Natural killer cell treated with Interleukin-12 subunit alpha and Interleukin-12 subunit beta and Interleukin-15 and Interleukin-18, amount 100 ng/mL, for 72 hours (primary cell): Measurements from ENCODE around the gene CD14. TPM values are rescaled to one million over a fixed set of nuclear protein-coding genes. Genes with fewer than 3 reads are reported as not detected.
"Not testable (repeated sequence)": the region's sequence is repeated elsewhere in the genome, so short reads cannot be mapped to it uniquely, and the experiment has no call there.

Experiments
- ATAC-seq, 2 donors: fragments of 150-1000 bp; cut with Tn5 transposase in 1 of 2; sonication (Bioruptor Pico), chemical (Tn5 transposase) in 1 of 2; 2 replicates each; pipeline ENCODE4 v1.10.0; 2021
- DNase-seq: peaks from one replicate; pipeline ENCODE4 v3.0.0; 2022; ENCODE audit warnings: low spot score
- H3K27ac Mint-ChIP-seq, 2 donors: 1 replicate in 1 of 2; 2 replicates in 1 of 2; pipeline ENCODE4 v1.8.0; 2022; ENCODE audit warnings: mixed read lengths in 2 of 2, mild to moderate bottlenecking in 1 of 2, moderate library complexity in 1 of 2
- H3K27me3 Mint-ChIP-seq, 2 donors: 1 replicate in 1 of 2; 2 replicates in 1 of 2; pipeline ENCODE4 v1.8.0; 2022; ENCODE audit warnings: mixed read lengths in 2 of 2
- H3K36me3 Mint-ChIP-seq: one replicate; pipeline ENCODE4 v1.8.0; 2022; ENCODE audit warnings: mixed read lengths
- H3K4me1 Mint-ChIP-seq, 2 donors: 1 replicate in 1 of 2; 2 replicates in 1 of 2; pipeline ENCODE4 v1.8.0; 2022; ENCODE audit warnings: low read depth in 2 of 2, mixed read lengths in 2 of 2, mild to moderate bottlenecking in 1 of 2
- H3K4me3 Mint-ChIP-seq: one replicate; pipeline ENCODE4 v1.8.0; 2022; ENCODE audit warnings: mixed read lengths
- H3K9me3 Mint-ChIP-seq: 2 replicates; pipeline ENCODE4 v1.8.0; 2022; ENCODE audit warnings: mixed read lengths
- total RNA-seq, 2 donors: library from RNA; stranded (reverse); gene quantifications; one replicate each; pipeline ENCODE4 v1.2.3, GENCODE V29; 2022

The CD14 gene
- total RNA-seq, 2 donors from 2014 or later: 0.92 to 1.00 TPM

- no peaks in the 10 kb centered on the region for H3K9me3 Mint-ChIP-seq
- DNase-seq (no peak), ATAC-seq (no peak)
- H3K27ac Mint-ChIP-seq: no peak overlapping the region
- H3K4me3 Mint-ChIP-seq: no peak overlapping the region
- H3K4me1 Mint-ChIP-seq: no peaks in the 10 kb centered on the region
- peaks cover 0 to 2% of the 10 kb centered on the region in 2 donors for H3K27me3 Mint-ChIP-seq
- no peaks in the 10 kb centered on the region for H3K36me3 Mint-ChIP-seq
Measured at GRCh38 chr5:140598836-140599235, 34.1 kb downstream of the CD14 start.

DNA sequence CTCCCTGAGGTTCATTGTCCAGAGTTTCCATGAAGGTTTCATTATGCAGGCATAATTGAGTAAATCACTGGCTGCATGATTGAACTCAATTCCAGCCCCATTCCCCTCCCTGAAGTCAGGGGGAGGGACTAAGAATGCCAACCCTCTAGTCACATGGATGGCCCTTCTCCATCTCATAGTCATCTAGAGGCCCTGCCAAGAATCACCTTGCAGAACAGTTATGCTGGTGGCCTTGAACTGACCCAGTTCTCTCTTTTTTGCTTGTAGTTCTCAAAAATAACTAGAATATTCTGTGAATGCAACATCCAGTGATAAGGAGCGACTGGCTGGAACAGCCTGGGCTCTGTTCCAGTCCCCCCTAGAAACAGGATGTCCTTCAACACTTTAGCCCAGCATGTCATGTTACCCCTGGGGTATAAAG is 36.6 kb downstream of the CD14 start:
- Mint-ChIP-seq H3K9me3 (no peaks in the 10 kb centered on the region), H3K27me3 (peaks cover 0 to 2% of the 10 kb centered on the region in 2 donors), H3K4me3 (no peak overlapping the region), H3K36me3 (no peaks in the 10 kb centered on the region), H3K4me1 (no peaks in the 10 kb centered on the region), H3K27ac (no peak overlapping the region)
- ATAC-seq (no peak), DNase-seq (no peak)

DNA sequence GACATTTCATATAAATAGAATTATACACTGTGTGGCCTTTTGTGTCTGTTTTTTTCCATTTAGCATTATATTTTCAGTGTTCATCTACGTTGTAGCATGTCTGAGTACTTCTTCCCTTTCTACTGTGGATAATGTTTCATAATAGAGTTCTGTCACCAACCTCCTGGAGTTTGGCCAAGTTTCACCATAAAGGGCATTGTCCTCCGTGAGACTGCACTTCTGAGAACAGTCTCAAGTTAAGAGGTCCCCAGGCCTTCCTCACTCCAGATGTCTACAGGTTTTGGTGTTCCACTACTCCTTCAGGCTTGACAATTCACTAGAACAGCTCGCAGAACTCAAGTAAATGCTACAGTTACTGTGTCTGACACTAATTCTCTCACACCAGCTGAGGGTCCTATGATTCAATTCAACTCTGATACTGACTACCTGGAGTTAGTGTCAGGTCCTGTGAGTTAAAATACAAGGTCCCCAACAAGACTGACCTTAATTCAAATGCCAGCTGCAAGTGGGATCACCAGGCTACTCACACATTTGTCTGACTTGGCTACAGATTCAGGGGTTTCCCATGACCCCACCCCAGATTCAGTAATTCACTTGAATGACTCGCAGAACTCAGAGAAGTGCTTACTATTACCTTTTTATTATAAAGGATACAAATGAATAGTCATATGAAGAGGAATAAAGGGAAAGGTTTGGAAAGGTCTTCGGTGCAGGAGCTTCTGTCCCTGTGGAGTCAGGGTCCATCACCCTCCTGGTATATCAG is 37.3 kb downstream of the CD14 start:
- Mint-ChIP-seq H3K9me3 (no peaks in the 10 kb centered on the region), H3K27me3 (peaks cover 0 to 2% of the 10 kb centered on the region in 2 donors), H3K27ac (no peak overlapping the region), H3K4me3 (no peak overlapping the region), H3K4me1 (no peaks in the 10 kb centered on the region), H3K36me3 (no peaks in the 10 kb centered on the region)
- DNase-seq (no peak), ATAC-seq (no peak)

DNA sequence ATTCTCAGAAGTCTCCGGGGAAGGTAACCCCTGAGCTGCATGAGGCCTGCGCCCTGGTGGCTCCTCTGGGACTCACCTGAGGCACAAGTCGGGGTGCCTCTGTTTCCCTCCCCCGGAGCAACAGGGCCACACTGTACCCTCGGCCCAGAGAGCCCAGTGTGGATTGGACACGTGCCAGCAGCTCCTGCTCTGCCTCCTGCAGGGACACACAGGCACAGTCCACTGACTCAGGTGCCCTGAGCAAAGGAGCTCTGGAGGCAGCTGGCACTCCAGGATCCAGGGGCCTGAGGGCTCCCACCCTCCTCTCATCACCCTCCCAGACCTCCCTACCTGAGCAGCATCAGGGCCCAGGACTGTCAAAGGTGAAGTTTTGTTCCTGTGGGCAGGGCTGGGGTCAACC is 38.8 kb downstream of the CD14 start:
- H3K36me3 Mint-ChIP-seq: no peaks in the 10 kb centered on the region

GRCh38 chr5:140593070-140593469 is 39.9 kb downstream of the CD14 start:
- ATAC-seq, H3K36me3 Mint-ChIP-seq, H3K4me3 Mint-ChIP-seq, H3K4me1 Mint-ChIP-seq, H3K27ac Mint-ChIP-seq, H3K9me3 Mint-ChIP-seq, H3K27me3 Mint-ChIP-seq, DNase-seq: not testable (repeated sequence)

More for the DNA sequence above, 38.8 kb downstream of the CD14 start:
- DNase-seq: no peak
- Mint-ChIP-seq H3K4me3 (no peak overlapping the region), H3K4me1 (no peaks in the 10 kb centered on the region), H3K9me3 (no peaks in the 10 kb centered on the region), H3K27ac (no peak overlapping the region), H3K27me3 (peaks cover 0 to 3% of the 10 kb centered on the region in 2 donors)
- ATAC-seq: peak in 1 of 2 donors; percentile 46

GRCh38 chr5:140591747-140592372 is 41.1 kb downstream of the CD14 start:
- Mint-ChIP-seq H3K4me3 (no peak overlapping the region), H3K36me3 (no peaks in the 10 kb centered on the region), H3K9me3 (no peaks in the 10 kb centered on the region), H3K27me3 (peaks cover 0 to 3% of the 10 kb centered on the region in 2 donors), H3K27ac (no peak overlapping the region), H3K4me1 (no peaks in the 10 kb centered on the region)
- no peak for DNase-seq
- peak in 1 of 2 donors; percentile 11 for ATAC-seq

DNA sequence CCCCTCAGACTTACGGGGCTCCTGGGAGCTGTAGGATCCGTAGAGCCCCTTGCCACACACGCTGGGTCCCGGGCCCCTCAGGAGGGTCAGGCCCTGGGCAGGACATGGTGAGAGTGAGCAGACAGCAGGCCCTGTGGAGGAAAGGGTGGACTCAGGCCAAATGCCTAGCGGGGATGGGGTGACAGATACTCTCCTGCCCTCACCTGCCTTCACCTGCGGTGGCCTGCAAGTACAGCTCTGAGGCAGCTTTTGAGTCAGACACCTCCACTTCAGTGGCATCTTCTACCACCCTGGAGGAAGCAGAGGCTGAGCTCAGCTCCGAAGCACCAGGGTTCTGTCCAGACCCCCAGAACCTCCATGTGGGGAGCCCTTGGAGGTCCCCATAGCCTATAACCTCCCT is 42.1 kb downstream of the CD14 start:
- H3K4me3 Mint-ChIP-seq: no peak overlapping the region
- H3K9me3 Mint-ChIP-seq: no peaks in the 10 kb centered on the region
- H3K27ac Mint-ChIP-seq: no peak overlapping the region
- no peak for DNase-seq
- no peaks in the 10 kb centered on the region for H3K4me1 Mint-ChIP-seq
- no peak for ATAC-seq
- H3K36me3 Mint-ChIP-seq: no peaks in the 10 kb centered on the region
- peaks cover 0 to 7% of the 10 kb centered on the region in 2 donors for H3K27me3 Mint-ChIP-seq

- no peak for ATAC-seq
- Mint-ChIP-seq H3K27ac (no peak overlapping the region), H3K9me3 (no peaks in the 10 kb centered on the region), H3K4me1 (no peaks in the 10 kb centered on the region), H3K36me3 (no peaks in the 10 kb centered on the region), H3K27me3 (peaks cover 0 to 10% of the 10 kb centered on the region in 2 donors), H3K4me3 (no peak overlapping the region)
- no peak for DNase-seq
Measured at GRCh38 chr5:140588311-140589070, 44.5 kb downstream of the CD14 start.

GRCh38 chr5:140587495-140587894 is 45.5 kb downstream of the CD14 start:
- no peaks in the 10 kb centered on the region for H3K36me3 Mint-ChIP-seq
- DNase-seq: no peak
- peaks cover 0 to 15% of the 10 kb centered on the region in 2 donors for H3K27me3 Mint-ChIP-seq
- no peaks in the 10 kb centered on the region for H3K9me3 Mint-ChIP-seq
- no peak for ATAC-seq
- H3K4me3 Mint-ChIP-seq: no peak overlapping the region
- no peak overlapping the region for H3K27ac Mint-ChIP-seq
- no peaks in the 10 kb centered on the region for H3K4me1 Mint-ChIP-seq

Other genes with a start within 250 kb of the CD14 start
- gene ANKHD1, start 231.3 kb downstream of the CD14 start, total RNA-seq: 100 to 1,000 TPM; 136 to 156 TPM
- 1 to 10 TPM; 7.0 to 8.6 TPM for gene EIF4EBP3, start 85.5 kb downstream of the CD14 start, total RNA-seq
- gene SRA1, start 75.7 kb downstream of the CD14 start, total RNA-seq: 10 to 100 TPM; 61.4 to 64.7 TPM
- gene APBB3, start 68.6 kb downstream of the CD14 start, total RNA-seq: 10 to 100 TPM; 12.8 to 25.8 TPM
- gene SLC35A4, start 68.3 kb downstream of the CD14 start, total RNA-seq: 10 to 100 TPM; 73.8 to 97.3 TPM
- gene TMCO6, start 6.3 kb upstream of the CD14 start, total RNA-seq: 10 to 100 TPM; 11.6 to 30.3 TPM
- gene NDUFA2, start 14.5 kb upstream of the CD14 start, total RNA-seq: 10 to 100 TPM; 56.2 to 56.8 TPM
- 10 to 100 TPM; 78.9 to 93.2 TPM for gene IK, start 14.7 kb upstream of the CD14 start, total RNA-seq
- 10 to 100 TPM; 43.7 to 52.7 TPM for gene WDR55, start 31.7 kb upstream of the CD14 start, total RNA-seq
- 1 to 10 TPM; 3.3 to 7.8 TPM for gene DND1, start 40.4 kb upstream of the CD14 start, total RNA-seq
- gene HARS1, start 58.2 kb upstream of the CD14 start, total RNA-seq: 100 to 1,000 TPM; 104 to 113 TPM
- gene HARS2, start 58.3 kb upstream of the CD14 start, total RNA-seq: 10 to 100 TPM; 28.2 to 33.9 TPM
- 10 to 100 TPM; 57.0 to 62.1 TPM for gene ZMAT2, start 67.3 kb upstream of the CD14 start, total RNA-seq
- gene PCDHA1, start 153.0 kb upstream of the CD14 start, total RNA-seq: not detected
- not detected for gene PCDHA2, start 161.7 kb upstream of the CD14 start, total RNA-seq
- gene PCDHA3, start 167.9 kb upstream of the CD14 start, total RNA-seq: not detected
- gene PCDHA4, start 173.9 kb upstream of the CD14 start, total RNA-seq: not detected
- gene PCDHA5, start 188.4 kb upstream of the CD14 start, total RNA-seq: not detected
- gene PCDHA6, start 194.8 kb upstream of the CD14 start, total RNA-seq: not detected
- not detected for gene PCDHA7, start 201.1 kb upstream of the CD14 start, total RNA-seq
- not detected for gene PCDHA8, start 208.0 kb upstream of the CD14 start, total RNA-seq
- gene PCDHA9, start 215.2 kb upstream of the CD14 start, total RNA-seq: not detected
- not detected for gene PCDHA10, start 222.7 kb upstream of the CD14 start, total RNA-seq
- gene PCDHA11, start 235.8 kb upstream of the CD14 start, total RNA-seq: not detected
- not detected for gene PCDHA12, start 242.1 kb upstream of the CD14 start, total RNA-seq
- not detected for gene PCDHA13, start 248.9 kb upstream of the CD14 start, total RNA-seq